ENCODE measurements around the gene TMC6.
"Not testable (repeated sequence)": the region's sequence is repeated elsewhere in the genome, so short reads cannot be mapped to it uniquely, and the experiment has no call there.

TMC6 gene

GRCh38 chr17:78081551-78081950 is 47.0 kb downstream of the TMC6 start:
- TF ChIP-seq, protein P1, sequence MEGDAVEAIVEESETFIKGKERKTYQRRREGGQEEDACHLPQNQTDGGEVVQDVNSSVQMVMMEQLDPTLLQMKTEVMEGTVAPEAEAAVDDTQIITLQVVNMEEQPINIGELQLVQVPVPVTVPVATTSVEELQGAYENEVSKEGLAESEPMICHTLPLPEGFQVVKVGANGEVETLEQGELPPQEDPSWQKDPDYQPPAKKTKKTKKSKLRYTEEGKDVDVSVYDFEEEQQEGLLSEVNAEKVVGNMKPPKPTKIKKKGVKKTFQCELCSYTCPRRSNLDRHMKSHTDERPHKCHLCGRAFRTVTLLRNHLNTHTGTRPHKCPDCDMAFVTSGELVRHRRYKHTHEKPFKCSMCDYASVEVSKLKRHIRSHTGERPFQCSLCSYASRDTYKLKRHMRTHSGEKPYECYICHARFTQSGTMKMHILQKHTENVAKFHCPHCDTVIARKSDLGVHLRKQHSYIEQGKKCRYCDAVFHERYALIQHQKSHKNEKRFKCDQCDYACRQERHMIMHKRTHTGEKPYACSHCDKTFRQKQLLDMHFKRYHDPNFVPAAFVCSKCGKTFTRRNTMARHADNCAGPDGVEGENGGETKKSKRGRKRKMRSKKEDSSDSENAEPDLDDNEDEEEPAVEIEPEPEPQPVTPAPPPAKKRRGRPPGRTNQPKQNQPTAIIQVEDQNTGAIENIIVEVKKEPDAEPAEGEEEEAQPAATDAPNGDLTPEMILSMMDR (IDR thresholded peaks at IDR 0.05; ENCODE audit: low read depth, low read length) = no peak
- no peak for DNase-seq (ENCODE audit: low read depth, low spot score)
- in situ Hi-C loops (cut with HindIII; ENCODE audit: low sequenced_read_pairs) = no loop called here
- H3K4me3 ChIP-seq (ENCODE audit: low read depth, low read length) = no peak overlapping the region

DNA sequence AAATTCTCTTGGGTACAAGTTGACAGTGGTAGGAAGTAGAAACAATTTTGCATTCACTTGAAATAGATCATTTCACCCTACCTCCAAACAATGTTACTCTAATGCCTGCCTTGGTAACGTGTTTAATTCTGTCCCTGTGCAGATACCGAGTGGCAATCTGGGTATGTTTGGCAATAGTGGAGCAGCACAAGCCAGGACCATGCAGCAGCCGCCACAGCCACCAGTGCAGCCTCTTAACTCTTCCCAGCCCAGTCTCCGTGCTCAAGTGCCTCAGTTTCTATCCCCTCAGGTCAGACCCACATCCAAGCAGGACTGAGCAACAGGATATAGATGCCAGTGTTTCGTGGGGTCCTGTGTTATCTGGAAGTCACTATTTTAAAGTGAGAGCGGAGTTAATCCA is 49.3 kb downstream of the TMC6 start:
- no peak overlapping the region for H3K4me3 ChIP-seq (ENCODE audit: low read depth, low read length)
- in situ Hi-C loops (cut with HindIII; ENCODE audit: low sequenced_read_pairs) = no loop called here
- DNase-seq (ENCODE audit: low read depth, low spot score) = no peak
- TF ChIP-seq, protein P1 (IDR thresholded peaks at IDR 0.05; ENCODE audit: low read depth, low read length) = no peak

- TF ChIP-seq, protein P1 (IDR thresholded peaks at IDR 0.05; ENCODE audit: low read depth, low read length) = no peak
- in situ Hi-C loops (cut with HindIII; ENCODE audit: low sequenced_read_pairs) = no loop called here
- DNase-seq (ENCODE audit: low read depth, low spot score) = no peak
- H3K4me3 ChIP-seq (ENCODE audit: low read depth, low read length) = no peak overlapping the region
These were observed 53.0 kb downstream of the TMC6 start for GRCh38 chr17:78075545-78075944.

GRCh38 chr17:78075011-78075410 is 53.5 kb downstream of the TMC6 start:
- no peak overlapping the region for H3K4me3 ChIP-seq (ENCODE audit: low read depth, low read length)
- no peak for DNase-seq (ENCODE audit: low read depth, low spot score)
- in situ Hi-C loops (cut with HindIII; ENCODE audit: low sequenced_read_pairs) = no loop called here
- TF ChIP-seq, protein P1 (IDR thresholded peaks at IDR 0.05; ENCODE audit: low read depth, low read length) = no peak

DNA sequence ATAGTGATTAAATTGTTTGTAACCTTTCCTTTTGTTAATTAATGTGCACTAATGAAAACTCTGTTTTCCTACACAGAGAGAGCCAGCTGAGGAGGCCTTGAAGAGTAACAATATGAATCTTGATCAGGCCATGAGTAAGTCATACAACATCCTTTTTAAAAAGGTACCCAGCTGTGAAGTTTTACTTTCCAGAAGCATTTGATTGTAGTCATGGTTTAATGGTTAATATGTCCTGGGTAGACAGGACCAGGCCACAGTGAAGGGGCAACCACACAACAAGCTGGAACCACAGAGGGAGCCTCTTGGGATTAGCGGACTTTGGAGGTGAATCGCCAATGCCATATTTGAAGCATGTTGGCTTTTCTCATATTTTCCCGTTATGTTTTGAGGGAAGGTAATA is 55.6 kb downstream of the TMC6 start:
- H3K4me3 ChIP-seq (ENCODE audit: low read depth, low read length) = no peak overlapping the region
- no peak for DNase-seq (ENCODE audit: low read depth, low spot score)
- TF ChIP-seq, protein P1 (IDR thresholded peaks at IDR 0.05; ENCODE audit: low read depth, low read length) = no peak
- in situ Hi-C loops (cut with HindIII; ENCODE audit: low sequenced_read_pairs) = no loop called here

DNA sequence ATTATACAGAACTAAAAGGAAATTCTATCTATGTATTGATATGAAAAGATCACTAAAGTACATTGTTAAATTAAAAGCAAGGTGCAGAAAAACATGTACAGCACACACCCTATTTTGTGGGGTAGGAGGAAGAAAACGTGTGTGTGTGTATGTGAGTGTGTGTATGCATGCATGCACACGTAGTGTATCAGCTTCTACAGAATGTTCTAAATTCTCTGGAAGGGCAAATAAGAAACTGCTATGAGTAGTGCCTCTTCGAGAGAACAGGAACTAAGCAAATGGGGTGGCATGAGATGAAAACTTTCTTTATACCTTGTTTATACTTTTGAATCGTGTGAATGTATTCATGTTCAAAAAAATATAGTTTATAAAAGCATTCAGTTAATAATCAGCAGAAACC is 58.9 kb downstream of the TMC6 start:
- no peak overlapping the region for H3K4me3 ChIP-seq (ENCODE audit: low read depth, low read length)
- TF ChIP-seq, protein P1 (IDR thresholded peaks at IDR 0.05; ENCODE audit: low read depth, low read length) = no peak
- no peak for DNase-seq (ENCODE audit: low read depth, low spot score)
- in situ Hi-C loops (cut with HindIII; ENCODE audit: low sequenced_read_pairs) = no loop called here

DNA sequence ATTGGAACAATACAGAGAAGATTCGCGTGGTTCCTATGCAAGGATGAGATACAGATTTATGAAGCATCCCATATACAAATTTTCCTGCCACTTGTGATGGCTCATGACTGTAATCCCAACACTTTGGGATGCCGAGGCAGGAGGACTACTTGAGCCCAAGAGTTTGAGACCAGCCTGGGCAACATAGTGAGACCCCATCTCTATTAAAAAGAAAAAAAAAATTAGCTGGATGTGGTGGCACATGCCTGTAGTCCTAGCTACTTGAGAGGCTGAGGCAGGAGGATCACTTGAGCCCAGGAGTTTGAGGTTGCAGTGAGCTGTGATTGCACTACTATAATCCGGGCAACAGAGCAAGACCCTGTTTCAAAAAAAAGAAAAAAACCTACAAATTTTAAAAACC is 61.6 kb downstream of the TMC6 start:
- DNase-seq (ENCODE audit: low read depth, low spot score); H3K4me3 ChIP-seq (ENCODE audit: low read depth, low read length); in situ Hi-C loops (cut with HindIII; ENCODE audit: low sequenced_read_pairs): not testable (repeated sequence)
